HG02678 (cell line): ENCODE measurements around the gene HDAC8.
"Not testable (repeated sequence)": the region's sequence is repeated elsewhere in the genome, so short reads cannot be mapped to it uniquely, and the experiment has no call there.

Experiments
- ATAC-seq: cut with Tn5 transposase; IDR thresholded peaks from one replicate; pipeline ENCODE4 v1.9.1; 2021; ENCODE audit warnings: mild to moderate bottlenecking, moderate library complexity; ENCODE audit not compliant: unreplicated experiment

HDAC8 gene

GRCh38 chrX:72572248-72573157 lies at the start of gene HDAC8:
TSS of gene HDAC8 (minus strand) at chrX:72572843. CDS start at chrX:72572761, 82 bp downstream.
- ATAC-seq, result peak; percentile 98

- ATAC-seq, result peak; percentile 82
Measured at GRCh38 chrX:72621625-72622485, 49.2 kb upstream of the HDAC8 start.

DNA sequence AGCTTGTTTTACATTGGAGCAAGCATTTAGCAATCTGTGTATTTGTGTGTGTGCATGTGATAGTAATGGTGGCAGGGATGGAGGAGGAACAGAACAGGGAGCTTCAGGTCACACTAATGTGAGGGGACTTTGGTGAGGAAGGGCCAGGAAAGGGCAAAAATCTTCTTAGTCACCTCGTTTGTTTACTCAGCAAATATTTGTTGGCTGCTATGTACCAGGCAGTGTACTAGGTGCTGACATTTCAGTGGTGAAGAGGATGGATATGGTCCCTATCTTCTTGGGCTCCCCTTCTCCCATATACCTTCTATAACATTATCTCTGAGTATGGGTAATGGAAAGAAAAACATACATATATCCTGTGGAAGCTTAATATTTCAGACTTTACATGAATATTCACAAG lies 48.5 kb upstream of the HDAC8 start:
- ATAC-seq, result no peak

- ATAC-seq, result no peak
Measured at GRCh38 chrX:72620550-72621145, 48.0 kb upstream of the HDAC8 start.

- no peak for ATAC-seq
Measured at GRCh38 chrX:72609313-72609712, 36.7 kb upstream of the HDAC8 start.

GRCh38 chrX:72604705-72605104 lies 32.1 kb upstream of the HDAC8 start:
- ATAC-seq, result no peak

DNA sequence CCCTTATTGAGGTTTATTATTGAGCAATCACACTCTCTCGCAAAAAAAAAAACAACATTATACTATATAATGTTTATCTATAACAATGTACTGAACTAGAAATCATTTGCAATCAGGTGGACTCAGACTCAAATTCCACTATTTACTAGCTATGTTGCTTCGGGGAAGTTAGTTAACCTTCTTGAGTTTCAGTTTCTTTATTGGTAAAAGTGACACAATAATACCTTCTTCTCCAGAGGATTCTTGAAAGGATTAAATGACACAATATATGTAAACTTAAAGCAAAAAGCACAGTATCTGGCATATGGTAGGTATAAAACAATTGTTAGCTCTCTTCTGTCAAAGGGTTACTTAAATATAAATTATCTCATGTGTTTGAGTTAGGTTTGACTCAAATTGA lies 31.5 kb upstream of the HDAC8 start:
- no peak for ATAC-seq

GRCh38 chrX:72591038-72591437 lies 18.4 kb upstream of the HDAC8 start:
- not testable (repeated sequence) for ATAC-seq

DNA sequence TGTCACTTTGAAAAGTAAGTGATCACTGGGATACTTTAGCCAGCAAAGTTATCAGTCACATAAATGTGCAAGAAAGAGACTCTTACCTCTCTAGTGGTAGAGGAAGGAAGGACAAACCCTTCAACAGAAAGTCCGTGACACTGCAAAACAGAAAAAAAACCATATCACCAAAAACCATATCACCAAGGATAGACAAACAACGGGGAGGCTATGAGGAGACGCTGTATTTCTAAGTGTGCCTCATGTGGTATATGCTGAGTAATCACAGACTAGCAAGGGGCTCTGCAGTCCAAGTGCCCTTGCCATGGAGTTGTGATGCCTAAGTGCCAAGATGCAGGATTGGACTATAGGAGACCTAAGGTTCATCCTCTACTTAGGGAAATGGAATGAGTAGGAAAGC lies 11.5 kb upstream of the HDAC8 start:
- ATAC-seq, result no peak

GRCh38 chrX:72576141-72576894 lies 3.7 kb upstream of the HDAC8 start:
- no peak for ATAC-seq

DNA sequence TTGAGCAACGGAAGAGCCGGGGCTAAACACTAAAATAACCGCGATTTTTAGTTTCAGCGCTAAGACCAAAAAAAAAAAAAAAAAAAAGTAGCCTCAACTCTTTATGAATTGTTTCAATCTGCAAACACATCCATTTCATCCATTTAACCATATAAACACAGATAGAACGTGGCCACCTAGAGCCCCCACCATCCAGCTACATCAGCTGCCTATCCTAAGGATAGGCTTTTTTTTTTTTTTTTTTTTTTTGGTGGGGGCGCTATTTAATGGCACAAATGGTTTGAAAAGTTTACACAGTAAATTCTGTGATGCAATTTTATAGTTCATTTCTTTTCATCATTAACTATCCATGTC lies 492 bp upstream of the HDAC8 start:
- peak; percentile 13 for ATAC-seq

- ATAC-seq, result no peak
Measured at GRCh38 chrX:72569786-72570185, 2.9 kb downstream of the HDAC8 start.

- no peak for ATAC-seq
Measured at GRCh38 chrX:72568406-72569092, 4.1 kb downstream of the HDAC8 start.

GRCh38 chrX:72566448-72566847 lies 6.2 kb downstream of the HDAC8 start:
- no peak for ATAC-seq

- not testable (repeated sequence) for ATAC-seq
Measured at GRCh38 chrX:72559655-72560054, 13.0 kb downstream of the HDAC8 start.

DNA sequence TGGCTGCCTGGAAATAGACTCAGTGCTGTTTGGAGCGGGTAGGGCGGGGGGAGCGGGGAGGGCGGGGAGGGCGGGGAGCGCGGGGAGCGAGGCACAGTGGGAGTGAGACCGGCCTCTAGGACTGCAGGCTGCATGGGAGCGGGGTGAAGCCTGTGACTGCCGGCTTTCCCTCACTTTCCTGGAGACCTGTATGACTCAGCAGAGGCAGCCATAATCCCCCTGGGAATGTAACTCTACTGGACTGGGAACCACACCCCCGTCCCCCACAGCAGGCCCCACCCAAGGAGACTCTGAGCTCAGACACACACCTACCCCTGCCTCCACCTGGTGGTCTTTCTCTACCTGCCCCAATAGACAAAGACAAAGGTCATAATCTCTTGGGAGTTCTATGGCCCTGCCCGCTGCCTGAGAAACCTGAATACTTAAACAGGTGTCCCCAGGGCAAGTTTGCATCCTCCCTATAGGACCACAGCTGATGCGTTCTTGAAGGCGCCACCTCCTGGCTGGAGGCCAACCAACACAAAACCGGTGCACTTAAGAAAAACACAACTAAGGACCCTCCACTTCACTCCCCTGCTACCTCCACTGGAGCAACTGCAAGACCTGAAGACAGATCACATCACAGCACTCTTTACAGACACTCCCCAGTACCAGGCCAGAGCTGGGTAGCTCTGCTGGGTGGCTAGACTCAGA lies 18.0 kb downstream of the HDAC8 start:
- ATAC-seq, result no peak

DNA sequence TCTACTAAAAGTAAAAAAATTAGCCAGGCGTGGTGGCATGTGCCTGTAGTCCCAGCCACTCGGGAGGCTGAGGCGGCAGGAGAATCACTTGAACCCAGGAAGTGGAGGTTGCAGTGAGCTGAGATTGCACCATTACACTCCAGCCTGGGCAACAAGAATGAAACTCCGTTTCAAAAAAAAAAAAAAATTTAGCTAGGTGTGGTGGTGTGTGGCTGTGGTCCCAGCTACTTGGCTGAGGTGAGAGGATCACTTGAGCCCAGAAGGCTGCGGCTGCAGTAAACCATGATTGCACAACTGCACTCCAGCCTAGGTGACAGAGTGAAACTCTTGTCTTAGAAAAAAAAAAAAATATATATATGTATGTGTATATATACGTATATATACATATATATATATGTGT lies 20.2 kb downstream of the HDAC8 start:
- ATAC-seq, result not testable (repeated sequence)

- no peak for ATAC-seq
Measured at GRCh38 chrX:72545990-72546389, 26.7 kb downstream of the HDAC8 start.

- ATAC-seq, result no peak
Measured at GRCh38 chrX:72540318-72540717, 32.3 kb downstream of the HDAC8 start.

GRCh38 chrX:72539822-72540221 lies 32.8 kb downstream of the HDAC8 start:
- no peak for ATAC-seq
